EH (cell line): Measurements from ENCODE around the gene SFI1.
"Not testable (repeated sequence)": the region's sequence is repeated elsewhere in the genome, so short reads cannot be mapped to it uniquely, and the experiment has no call there.

Experiments used
- DNase-seq: peaks from one replicate; pipeline ENCODE4 v3.0.0-alpha.2; 2015; ENCODE audit warnings: low read depth

The SFI1 gene

GRCh38 chr22:31588970-31589675 lies 92.8 kb downstream of the SFI1 start:
- DNase-seq, result no peak

GRCh38 chr22:31590161-31590560 lies 93.8 kb downstream of the SFI1 start:
- not testable (repeated sequence) for DNase-seq

- no peak for DNase-seq
These were observed 98.9 kb downstream of the SFI1 start for GRCh38 chr22:31595271-31595670.

GRCh38 chr22:31602259-31602952 lies 106.1 kb downstream of the SFI1 start:
- DNase-seq, result peak; percentile 97

- DNase-seq, result no peak
These were observed 106.8 kb downstream of the SFI1 start for GRCh38 chr22:31603081-31603525.

- DNase-seq, result no peak
These were observed 107.2 kb downstream of the SFI1 start for GRCh38 chr22:31603574-31603973.

GRCh38 chr22:31604137-31604705 lies 107.9 kb downstream of the SFI1 start:
- no peak for DNase-seq

DNA sequence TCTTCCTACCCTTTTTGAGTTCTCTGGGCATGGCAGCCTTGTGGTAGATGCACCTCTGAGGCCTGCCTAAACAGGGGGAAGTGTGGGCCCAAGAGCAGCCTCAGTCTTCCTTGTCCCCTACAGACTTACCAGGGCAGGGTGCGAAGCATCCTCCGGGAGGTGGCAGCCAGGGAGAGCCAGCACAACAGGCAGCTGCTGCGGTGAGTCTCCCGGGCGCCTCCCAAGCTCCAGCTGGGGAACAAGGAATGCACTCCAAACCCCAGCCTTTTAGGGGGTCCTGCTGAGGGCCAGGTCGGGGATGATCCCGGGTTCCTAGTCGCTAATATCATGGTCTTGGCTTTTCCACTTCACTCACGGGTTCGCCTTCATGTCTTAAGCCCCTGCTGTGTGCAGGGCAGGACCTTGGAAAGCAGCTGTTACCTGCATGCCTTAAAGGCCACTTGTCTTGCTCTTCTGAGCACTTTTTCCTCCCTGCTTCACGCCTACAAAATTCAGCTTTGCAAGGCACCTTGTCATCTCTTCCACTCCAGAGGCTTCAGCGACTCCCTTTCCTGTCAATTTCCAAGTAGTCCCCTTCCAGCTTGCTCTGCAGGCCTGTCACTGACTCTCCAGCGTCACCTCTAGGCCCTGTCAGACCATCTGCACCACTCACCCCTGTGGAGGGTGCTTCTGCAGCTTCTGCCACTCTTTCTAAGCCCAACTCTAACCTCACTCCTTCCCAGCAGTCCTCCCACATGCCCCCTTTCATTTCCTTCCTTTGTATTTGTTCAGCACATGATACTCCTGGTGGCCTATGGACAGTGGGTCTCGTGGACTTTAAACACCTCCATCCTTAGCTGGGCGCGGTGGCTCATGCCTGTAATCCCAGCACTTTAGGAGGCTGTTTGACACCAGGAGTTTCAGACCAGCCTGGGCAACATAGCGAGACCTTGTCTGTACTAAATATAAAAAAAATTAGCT lies 108.7 kb downstream of the SFI1 start:
- no peak for DNase-seq

- DNase-seq, result no peak
These were observed 109.7 kb downstream of the SFI1 start for GRCh38 chr22:31605851-31606585.

DNA sequence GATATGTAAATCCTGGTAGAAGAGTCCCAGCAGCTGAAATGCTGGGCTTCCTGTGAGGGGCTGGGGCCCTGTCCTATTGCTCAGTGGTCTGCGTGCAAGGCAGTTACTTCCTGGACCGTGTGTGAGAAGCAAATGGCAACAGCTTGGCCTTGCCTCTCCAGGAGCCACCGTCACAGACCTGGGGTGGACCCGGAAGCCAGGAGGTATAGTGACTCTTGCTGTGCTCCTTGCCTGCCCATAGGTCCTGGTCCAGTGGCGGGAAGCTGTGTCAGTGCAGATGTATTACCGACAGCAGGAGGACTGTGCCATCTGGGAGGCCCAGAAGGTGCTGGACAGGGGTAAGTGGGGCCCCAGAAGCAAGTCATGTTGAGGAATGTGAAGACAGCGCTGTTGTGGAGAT lies 111.4 kb downstream of the SFI1 start:
- no peak for DNase-seq

GRCh38 chr22:31609716-31610115 lies 113.4 kb downstream of the SFI1 start:
- no peak for DNase-seq

- no peak for DNase-seq
These were observed 114.3 kb downstream of the SFI1 start for GRCh38 chr22:31610611-31611010.

GRCh38 chr22:31611061-31611760 lies 114.9 kb downstream of the SFI1 start:
- DNase-seq, result no peak

DNA sequence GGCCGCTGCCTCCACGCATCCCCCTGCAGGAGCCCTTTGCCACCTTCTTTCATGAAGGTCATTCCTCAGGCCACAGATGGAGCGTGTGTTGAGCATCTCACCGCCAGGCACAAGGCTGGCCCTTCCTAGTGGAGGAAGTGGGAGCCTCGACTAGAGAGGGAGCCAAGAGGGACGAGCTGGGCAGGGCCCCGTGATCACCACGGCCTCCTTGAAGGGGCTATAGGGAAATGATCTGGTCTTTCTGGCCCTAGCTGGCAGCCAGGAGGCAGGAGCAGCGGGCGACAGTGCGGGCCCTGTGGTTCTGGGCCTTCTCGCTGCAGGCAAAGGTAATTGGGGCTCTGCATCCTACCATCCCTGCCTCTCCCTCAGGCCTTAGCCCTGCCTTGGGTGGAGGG lies 116.6 kb downstream of the SFI1 start:
- DNase-seq, result no peak

GRCh38 chr22:31613286-31613903 lies 117.1 kb downstream of the SFI1 start:
- DNase-seq, result no peak

DNA sequence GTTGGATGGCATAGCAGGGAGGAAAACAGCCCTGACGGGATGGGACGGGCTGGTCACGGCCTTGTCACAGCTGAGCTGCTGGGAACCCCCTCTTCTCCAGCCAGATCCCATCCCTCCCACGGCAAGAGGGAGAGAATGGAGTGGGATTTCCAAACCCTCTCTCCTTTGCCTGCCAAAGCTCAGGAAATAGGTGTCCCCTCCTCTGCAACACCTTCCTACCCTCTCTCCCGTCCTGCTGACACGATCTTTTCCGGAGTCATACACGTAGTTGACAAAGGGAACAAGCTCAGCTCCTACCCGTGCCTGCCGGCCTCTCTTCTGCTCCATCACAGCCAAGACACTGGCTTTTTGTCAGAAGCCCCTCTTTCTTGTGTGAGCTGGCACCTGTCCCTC lies 117.6 kb downstream of the SFI1 start:
- DNase-seq, result no peak

DNA sequence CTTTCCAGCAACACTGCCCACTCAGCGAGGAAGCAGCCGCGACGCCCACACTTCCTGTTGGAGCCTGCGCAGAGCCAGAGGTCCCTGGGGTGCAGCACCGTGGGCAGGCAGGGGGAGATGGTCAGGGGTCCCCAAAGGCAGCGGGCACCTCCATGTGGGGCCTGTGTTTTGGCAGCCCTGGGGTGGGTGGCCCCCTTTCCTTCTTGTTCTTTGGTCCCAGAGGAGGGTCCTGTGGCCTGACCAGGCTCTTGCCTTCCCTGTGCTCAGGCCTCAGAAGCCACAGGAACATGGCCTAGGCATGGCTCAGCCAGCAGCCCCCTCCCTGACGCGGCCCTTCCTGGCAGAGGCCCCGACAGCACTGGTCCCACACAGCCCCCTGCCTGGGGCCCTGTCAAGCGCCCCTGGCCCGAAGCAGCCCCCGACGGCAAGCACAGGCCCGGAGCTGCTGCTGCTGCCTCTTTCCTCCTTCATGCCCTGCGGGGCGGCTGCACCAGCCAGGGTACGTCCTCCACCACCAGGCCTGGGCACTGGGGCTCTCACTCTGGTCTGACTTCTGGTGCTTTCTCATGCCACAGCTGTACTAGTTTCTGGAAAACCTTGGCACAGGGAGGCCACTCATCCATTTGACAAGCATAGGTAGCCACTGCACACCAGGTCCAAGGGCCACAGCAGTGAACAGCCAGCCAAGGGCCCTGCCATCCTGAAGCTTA lies 118.6 kb downstream of the SFI1 start:
- no peak for DNase-seq

GRCh38 chr22:31615491-31615860 lies 119.1 kb downstream of the SFI1 start:
- no peak for DNase-seq

GRCh38 chr22:31615940-31616314 lies 119.6 kb downstream of the SFI1 start:
- no peak for DNase-seq
